ENCODE results near the gene GRID1. TPM values are rescaled to one million over a fixed set of nuclear protein-coding genes. Genes with fewer than 3 reads are reported as not detected.

The GRID1 gene
- polyA plus RNA-seq, result 1 to 10 TPM in 2 of 3 donors, under 1 TPM in 1; 0.71 to 1.7 (median 1.6) TPM

- H3K27ac ChIP-seq (ENCODE audit: low read depth, low read length), result no peak within 1 kb of the TSS
- 0 to 1% (median 1%) methylated on average over 44 to 112 of the region's 119 CpGs for WGBS, 3 donors
Observed at GRCh38 chr10:86366033-86366901, at the start of gene GRID1. Gene GRID1 (minus strand): TSS chr10:86366795.

GRCh38 chr10:86415583-86415982, 49.0 kb upstream of the GRID1 start:
- no peak overlapping the region for H3K27ac ChIP-seq (ENCODE audit: low read depth, low read length)
- WGBS, 3 donors, result 23 to 63% (median 44%) methylated on average over 5 of the region's 5 CpGs

- WGBS, 3 donors, result 30 to 91% (median 89%) methylated on average over 3 of the region's 3 CpGs
- no peak overlapping the region for H3K27ac ChIP-seq (ENCODE audit: low read depth, low read length)
Observed at GRCh38 chr10:86415116-86415515, 48.5 kb upstream of the GRID1 start.

- no peak overlapping the region for H3K27ac ChIP-seq (ENCODE audit: low read depth, low read length)
- 28 to 46% (median 29%) methylated on average over 6 of the region's 6 CpGs for WGBS, 3 donors
Observed at GRCh38 chr10:86413046-86413728, 46.6 kb upstream of the GRID1 start.

- H3K27ac ChIP-seq (ENCODE audit: low read depth, low read length), result no peak overlapping the region
- 71 to 77% (median 72%) methylated on average over 6 of the region's 6 CpGs for WGBS, 3 donors
Observed at GRCh38 chr10:86411852-86412560, 45.4 kb upstream of the GRID1 start.

- WGBS, 3 donors, result 8 to 27% (median 10%) methylated on average over 7 of the region's 7 CpGs
- H3K27ac ChIP-seq (ENCODE audit: low read depth, low read length), result no peak overlapping the region
Observed at GRCh38 chr10:86411281-86411841, 44.8 kb upstream of the GRID1 start.

- WGBS, 3 donors, result 53 to 86% (median 77%) methylated on average over 4 of the region's 4 CpGs
- no peak overlapping the region for H3K27ac ChIP-seq (ENCODE audit: low read depth, low read length)
Observed at GRCh38 chr10:86410542-86411124, 44.0 kb upstream of the GRID1 start.

- WGBS, 3 donors, result 69 to 91% (median 81%) methylated on average over 1 of the region's 1 CpG
- no peak overlapping the region for H3K27ac ChIP-seq (ENCODE audit: low read depth, low read length)
Observed at GRCh38 chr10:86409183-86409582, 42.6 kb upstream of the GRID1 start.

GRCh38 chr10:86403183-86403797, 36.7 kb upstream of the GRID1 start:
- 68 to 74% (median 70%) methylated on average over 6 of the region's 6 CpGs for WGBS, 3 donors
- no peak overlapping the region for H3K27ac ChIP-seq (ENCODE audit: low read depth, low read length)

- 21 to 29% (median 24%) methylated on average over 18 of the region's 18 CpGs for WGBS, 3 donors
- H3K27ac ChIP-seq (ENCODE audit: low read depth, low read length), result no peak overlapping the region
Observed at GRCh38 chr10:86402283-86402941, 35.8 kb upstream of the GRID1 start.

GRCh38 chr10:86401588-86402282, 35.1 kb upstream of the GRID1 start:
- WGBS, 3 donors, result 8 to 24% (median 10%) methylated on average over 27 of the region's 27 CpGs
- no peak overlapping the region for H3K27ac ChIP-seq (ENCODE audit: low read depth, low read length)

GRCh38 chr10:86400705-86401587, 34.4 kb upstream of the GRID1 start:
- 0 to 1% (median 1%) methylated on average over 59 to 76 of the region's 76 CpGs for WGBS, 3 donors
- H3K27ac ChIP-seq (ENCODE audit: low read depth, low read length), result no peak overlapping the region

- 0% methylated on average over 77 to 90 of the region's 90 CpGs for WGBS, 3 donors
- H3K27ac ChIP-seq (ENCODE audit: low read depth, low read length), result no peak overlapping the region
Observed at GRCh38 chr10:86399879-86400704, 33.5 kb upstream of the GRID1 start.

- 37 to 40% (median 40%) methylated on average over 9 of the region's 9 CpGs for WGBS, 3 donors
- H3K27ac ChIP-seq (ENCODE audit: low read depth, low read length), result no peak overlapping the region
Observed at GRCh38 chr10:86399514-86399878, 32.9 kb upstream of the GRID1 start.

GRCh38 chr10:86397120-86397519, 30.5 kb upstream of the GRID1 start:
- H3K27ac ChIP-seq (ENCODE audit: low read depth, low read length), result no peak overlapping the region
- WGBS, 3 donors, result 77 to 88% (median 77%) methylated on average over 7 of the region's 7 CpGs

Measured in adipose tissue (tissue), 3 donors.